Stimulated activated CD8-positive, alpha-beta memory T cell treated with anti-CD3 and anti-CD28 coated beads, Interleukin-4, amount 100 ng/mL, for 24 hours (primary cell): ENCODE results near the gene MON2.
A peak's percentile ranks its signal among the peaks of the same experiment; 100 is the strongest.
"Not testable (repeated sequence)": the region's sequence is repeated elsewhere in the genome, so short reads cannot be mapped to it uniquely, and the experiment has no call there.

Source experiments
- DNase-seq: peaks from one replicate; pipeline ENCODE4 v3.0.0-alpha.2; 2020; ENCODE audit warnings: low read depth

MON2 gene, protein sequence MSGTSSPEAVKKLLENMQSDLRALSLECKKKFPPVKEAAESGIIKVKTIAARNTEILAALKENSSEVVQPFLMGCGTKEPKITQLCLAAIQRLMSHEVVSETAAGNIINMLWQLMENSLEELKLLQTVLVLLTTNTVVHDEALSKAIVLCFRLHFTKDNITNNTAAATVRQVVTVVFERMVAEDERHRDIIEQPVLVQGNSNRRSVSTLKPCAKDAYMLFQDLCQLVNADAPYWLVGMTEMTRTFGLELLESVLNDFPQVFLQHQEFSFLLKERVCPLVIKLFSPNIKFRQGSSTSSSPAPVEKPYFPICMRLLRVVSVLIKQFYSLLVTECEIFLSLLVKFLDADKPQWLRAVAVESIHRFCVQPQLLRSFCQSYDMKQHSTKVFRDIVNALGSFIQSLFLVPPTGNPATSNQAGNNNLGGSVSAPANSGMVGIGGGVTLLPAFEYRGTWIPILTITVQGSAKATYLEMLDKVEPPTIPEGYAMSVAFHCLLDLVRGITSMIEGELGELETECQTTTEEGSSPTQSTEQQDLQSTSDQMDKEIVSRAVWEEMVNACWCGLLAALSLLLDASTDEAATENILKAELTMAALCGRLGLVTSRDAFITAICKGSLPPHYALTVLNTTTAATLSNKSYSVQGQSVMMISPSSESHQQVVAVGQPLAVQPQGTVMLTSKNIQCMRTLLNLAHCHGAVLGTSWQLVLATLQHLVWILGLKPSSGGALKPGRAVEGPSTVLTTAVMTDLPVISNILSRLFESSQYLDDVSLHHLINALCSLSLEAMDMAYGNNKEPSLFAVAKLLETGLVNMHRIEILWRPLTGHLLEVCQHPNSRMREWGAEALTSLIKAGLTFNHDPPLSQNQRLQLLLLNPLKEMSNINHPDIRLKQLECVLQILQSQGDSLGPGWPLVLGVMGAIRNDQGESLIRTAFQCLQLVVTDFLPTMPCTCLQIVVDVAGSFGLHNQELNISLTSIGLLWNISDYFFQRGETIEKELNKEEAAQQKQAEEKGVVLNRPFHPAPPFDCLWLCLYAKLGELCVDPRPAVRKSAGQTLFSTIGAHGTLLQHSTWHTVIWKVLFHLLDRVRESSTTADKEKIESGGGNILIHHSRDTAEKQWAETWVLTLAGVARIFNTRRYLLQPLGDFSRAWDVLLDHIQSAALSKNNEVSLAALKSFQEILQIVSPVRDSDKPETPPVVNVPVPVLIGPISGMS (N-terminal part only)

DNA sequence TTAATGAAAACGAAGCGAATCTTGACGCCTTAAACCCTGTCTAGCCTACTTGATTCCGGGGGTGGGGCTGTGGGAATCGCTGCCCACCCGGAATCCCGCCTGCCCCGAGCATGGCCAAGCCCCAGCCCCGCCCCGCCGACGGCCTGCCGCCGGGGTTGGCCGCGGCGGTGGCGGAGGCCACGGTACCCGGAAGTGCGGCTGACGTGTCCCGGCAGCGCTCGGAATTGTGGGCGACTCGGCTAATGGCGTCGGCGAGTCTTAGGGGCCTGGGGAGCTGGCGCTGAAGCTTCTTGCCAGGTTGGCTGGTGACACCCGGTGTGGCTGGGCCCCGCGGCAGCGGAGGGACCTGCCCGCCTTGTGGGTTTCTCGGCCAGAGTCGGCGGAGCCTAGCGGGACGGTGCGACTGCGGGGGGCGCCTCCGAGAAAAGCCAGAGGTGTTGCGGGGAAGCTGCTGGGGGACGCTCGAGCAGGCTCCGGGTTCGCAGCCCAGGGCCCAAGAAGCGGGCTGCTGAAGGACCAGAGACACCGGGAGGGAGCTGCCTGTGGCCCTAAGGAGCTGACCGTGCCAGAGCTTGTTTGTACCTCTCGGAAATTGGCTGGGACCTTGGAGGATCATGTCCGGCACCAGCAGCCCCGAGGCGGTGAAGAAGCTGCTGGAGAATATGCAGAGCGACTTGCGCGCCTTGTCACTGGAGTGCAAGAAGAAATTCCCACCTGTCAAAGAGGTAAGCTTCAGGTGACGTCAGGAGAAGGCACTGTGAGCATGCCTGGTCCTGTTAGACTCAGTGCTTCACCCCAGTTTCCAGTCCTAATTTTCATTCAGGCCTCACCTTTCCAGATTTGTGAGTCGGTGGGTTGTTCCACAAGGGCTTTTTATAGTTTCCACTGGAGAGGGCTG lies at the start of gene MON2:
TSS of gene MON2 (plus strand) at position 233 of the 898 bp plus-strand sequence. CDS start at position 615, 382 bp downstream.
- peak; percentile 82 for DNase-seq

DNA sequence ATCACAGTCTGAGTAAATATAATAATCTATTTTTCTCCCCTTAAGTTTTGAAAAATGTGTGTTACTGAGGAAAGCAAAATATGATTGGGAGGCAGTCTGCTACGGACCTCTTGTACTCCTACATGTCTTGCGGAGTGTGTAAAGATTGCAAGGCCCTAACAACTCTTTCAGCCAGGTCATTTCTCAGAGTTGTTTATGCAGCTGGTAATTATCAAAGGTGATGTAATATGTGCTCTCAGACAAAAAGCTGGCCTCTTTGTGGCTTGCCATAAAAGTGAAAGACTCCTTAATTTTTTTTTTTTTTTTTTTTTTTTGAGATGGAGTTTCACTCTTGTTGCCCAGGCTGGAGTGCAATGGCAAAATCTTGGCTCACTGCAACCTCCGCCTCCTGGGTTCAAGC lies 40.5 kb upstream of the MON2 start:
- DNase-seq = no peak

DNA sequence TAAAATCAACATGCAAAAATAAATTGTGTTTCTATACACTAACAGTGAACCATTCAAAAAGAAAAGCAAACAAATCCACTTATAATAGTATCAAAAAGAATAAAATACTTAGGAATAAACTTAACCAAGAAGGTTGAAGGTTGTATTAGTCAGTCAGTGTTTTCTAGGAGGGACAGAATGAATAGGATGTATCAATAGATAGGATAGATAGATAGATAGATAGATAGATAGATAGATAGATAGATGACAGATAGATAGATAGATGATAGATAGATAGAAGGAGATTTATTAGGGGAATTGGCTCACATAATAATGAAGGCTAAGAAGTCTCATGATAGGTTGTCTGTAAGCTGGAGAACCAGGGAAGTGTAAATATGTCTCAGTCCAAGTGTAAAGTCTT lies 37.2 kb upstream of the MON2 start:
- no peak for DNase-seq

DNA sequence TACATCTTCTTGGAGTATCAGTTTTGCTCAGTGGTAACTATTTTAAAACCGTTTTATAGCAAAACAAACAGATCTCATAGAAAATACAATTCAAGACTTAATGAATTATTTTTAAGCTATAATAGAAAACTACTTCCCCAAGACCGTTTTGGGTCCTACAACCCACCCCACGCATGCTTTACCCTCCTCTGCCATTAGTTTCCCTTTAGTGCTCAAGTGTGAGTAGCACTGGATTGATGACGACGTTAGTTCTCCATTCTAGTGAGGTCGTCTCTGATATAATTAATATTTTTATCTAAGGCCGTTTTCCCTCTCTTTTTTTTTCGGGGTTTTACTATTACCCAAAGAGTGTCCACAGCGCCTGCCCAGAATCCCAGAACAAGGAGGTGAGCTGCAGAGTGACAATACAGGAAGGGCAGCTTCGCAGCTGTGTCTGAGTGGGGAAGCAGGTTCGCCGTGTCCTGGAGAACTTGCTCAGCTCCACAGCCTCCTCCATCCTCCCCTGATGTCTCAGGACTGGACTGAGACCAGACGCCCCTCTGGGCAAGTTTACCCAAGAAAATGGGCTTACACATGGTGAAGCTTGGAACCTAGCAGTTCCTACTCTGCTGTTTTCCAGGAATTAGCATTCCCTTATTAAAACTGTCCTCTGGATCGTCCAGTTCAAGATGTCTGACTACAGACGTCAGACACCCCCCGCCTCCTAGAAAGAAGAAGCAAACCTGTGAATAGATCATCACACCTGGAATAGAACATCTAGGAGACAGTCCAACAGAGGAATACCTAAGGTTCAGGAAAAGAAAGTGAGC lies 31.9 kb upstream of the MON2 start:
- DNase-seq = no peak

DNA sequence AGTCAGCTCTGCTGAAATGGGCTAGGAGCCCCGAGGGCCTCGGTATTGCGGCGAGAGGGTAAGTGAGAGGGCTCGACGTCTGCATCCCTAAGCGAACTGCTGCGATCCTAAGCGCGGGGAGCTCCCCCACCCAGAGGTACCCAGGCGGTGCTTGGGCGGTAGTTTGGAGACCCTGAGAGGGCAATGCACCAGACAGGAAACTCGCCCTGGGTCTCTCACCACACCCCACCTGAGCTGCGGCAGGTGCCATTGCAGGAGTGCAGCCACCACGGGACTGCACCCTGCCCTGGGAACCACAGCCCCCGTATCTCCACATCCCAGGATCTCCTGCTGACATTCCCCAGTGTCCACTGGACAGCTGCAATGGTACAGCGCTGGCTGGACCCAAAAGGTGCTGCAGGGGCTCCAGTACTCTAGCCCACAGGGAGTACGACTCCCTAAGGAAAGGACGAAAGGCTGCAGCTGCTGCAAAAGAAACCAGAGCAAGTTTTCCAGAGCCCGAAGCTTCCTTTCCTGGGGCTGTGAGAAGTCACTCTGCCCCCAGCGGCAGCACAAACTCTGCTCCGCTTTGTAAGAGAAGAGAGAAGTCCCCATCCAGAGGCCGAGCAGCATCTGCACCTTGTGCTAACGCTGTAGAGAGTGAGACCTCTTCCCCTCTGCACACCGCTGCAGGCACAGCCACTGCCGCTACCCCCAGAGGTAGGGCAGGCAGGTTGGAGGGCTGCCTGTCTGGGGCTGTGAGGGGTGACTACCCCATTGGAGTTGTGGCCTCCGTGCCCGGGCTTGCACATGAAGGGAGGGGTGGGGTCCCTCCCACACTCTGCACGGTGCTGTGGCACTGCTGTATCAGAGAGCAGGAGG lies 31.1 kb upstream of the MON2 start:
- no peak for DNase-seq

DNA sequence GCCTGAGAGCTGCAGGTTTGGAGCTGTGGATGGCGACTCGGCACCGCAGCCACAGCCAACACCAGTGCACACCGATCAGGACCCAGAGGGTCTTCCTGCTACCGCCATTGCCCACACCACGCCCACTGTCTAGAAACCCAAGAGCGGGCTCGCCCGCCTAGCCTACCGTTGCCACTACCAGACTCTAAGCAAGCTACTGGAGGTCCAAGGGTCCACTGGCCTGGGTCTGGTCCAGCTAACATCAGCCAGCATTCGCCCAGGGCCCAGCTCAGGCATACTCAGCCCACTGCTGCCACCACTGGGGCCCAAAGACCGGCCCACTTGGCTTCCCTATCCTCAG lies 30.5 kb upstream of the MON2 start:
- no peak for DNase-seq

DNA sequence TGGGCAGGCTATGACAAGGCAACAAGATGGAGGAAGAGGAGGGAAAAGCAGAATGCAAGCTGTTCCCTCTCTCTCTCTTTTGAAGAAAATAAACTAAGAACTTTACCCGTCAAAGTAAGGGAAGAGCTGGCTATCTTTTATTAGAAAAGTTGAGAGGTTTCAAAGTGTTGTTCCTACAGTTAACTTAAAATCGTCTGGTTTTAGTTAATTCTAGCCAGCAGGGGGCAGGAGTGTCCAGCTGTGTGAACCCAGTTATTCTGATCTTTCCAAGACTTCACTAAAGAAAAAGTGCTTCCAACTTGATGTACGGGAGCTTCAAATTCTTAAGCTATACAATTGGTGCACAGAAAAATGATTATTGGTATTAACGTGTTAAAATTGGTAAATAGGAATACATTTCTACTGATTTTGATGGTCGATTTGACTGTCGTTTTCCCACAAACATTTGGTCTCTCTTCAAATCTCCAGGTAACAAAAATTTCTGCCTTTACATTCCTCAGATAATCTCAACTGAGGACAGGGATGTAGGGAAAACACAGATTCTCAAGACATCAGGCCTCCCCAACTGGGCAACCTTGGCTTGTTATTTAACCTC lies 28.4 kb upstream of the MON2 start:
- DNase-seq = no peak

DNA sequence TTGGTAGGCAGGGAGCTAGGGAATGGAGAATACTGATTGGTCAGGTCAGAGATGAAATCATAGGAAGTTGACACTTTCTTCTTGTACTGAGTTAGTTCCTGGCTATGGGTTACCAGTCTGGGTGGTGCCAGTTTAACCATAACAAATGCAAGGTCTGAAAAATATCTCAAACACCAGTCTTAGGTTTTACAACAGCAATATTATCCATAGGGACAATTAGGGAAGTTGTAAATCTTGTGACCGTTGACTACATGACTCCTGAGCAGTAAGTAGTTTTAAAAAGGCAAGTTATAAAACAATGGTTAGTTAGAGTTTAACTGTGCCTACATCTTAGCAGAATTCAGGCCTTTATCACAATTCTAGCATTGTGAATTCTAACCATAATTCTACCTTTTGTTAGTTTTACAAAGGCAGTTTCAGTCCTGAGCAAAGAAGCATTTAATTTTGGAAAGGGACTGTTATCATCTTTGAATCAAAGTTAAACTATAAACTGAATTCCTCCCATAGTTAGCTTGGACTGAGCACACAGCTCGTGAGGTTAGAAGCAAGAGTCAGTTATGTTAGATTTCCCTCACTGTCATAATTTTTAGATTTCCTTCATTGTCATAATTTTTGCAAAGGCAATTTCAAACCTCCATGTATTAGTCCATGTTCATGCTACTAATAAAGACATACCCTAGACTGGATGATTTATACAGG lies 19.7 kb upstream of the MON2 start:
- DNase-seq = no peak

DNA sequence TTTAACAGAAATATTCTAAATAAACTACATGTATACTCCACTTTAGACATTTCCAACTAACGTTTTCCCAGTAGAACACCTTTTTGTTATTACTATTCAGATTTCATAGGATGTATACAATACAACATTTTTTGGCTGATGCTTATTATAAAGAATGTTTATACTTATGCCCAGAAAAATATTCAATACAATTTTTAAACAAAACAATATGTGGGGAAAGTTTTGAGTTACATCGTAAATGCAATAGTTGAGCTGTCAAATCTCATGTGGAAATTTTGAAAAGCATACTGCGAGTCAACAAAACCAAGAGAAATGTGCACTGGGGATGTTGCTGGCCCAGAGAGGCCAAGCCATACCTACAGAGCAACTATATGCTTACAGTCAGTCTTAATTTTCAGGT lies 18.2 kb upstream of the MON2 start:
- no peak for DNase-seq

DNA sequence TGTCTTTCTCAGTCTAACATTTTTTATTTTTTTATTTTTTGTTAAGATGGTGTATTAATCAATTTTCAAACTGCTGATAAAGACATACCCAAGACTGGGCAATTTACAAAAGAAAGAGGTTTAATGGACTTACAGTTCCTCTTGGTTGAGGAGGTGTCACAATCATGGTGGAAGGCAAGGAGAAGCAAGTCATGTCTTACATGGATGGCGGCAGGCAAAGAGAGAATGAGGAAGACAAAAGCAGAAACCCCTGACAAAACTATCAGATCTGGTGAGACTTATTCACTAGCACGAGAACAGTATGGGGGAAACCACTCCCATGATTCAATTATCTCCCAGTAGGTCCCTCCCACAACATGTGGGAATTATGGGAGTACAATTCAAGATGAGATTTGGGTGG lies 11.2 kb upstream of the MON2 start:
- DNase-seq = not testable (repeated sequence)

DNA sequence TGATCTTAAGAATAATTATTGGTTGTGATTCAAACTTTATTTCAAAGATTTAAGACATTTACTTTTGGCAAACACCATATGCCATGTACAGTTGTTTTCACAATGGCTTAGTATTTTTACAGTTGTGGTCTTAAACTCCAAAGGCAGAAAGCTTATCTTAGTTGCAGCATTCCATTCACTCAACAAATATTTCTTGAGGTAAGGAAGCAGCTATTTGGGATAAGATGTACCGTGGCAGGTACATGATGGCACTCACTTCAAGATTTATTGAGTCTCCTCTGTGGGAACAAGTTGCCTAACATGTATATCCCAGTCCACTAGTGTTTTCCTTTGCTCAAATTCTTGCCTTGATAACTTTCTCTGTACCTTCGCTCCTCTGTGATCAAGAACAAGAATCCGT lies 8.0 kb upstream of the MON2 start:
- no peak for DNase-seq

DNA sequence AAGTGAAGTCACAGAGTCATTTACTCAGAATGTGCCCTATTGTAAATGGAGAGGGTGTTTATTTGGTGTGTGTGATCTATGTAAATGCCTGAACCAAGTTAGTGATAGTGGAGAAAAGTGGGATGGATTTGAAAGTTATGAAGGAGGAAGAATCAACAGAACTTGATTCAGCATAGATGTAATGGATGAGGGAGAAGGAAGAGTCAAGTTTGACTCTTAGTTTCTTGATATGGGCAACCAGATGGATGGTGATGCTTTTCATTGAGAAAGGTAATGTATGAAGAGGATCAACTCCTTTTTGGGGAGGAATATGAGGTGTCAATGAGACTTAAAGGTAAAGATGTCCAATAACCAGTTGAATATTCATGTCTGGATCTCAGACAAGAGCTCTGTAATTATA lies 6.7 kb upstream of the MON2 start:
- DNase-seq = no peak

DNA sequence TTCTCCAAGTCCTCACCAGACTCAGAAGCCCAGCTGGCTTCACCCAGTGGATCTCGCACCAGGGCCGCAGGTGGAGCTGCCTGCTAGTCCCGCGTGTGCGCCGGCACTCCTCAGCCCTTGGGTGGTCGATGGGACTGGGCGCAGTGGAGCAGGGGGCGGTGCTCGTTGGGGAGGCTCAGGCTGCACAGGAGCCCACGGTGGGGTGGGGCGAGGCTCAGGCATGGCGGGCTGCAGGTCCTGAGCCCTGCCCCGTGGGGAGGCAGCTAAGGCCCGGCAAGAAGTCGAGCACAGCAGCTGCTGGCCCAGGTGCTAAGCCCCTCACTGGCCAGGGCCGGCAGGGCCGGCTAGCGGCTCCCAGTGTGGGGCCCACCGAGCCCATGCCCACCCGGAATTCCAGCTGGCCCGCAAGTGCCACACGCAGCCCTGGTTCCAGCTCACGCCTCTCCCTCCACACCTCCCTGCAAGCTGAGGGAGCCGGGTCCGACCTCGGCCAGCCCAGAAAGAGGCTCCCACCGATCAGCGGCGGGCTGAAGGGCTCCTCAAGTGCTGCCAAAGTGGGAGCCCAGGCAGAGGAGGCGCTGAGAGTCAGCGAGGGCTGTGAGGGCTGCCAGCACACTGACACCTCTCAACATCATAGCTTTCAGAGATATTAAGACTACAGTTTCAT lies 5.3 kb upstream of the MON2 start:
- DNase-seq = not testable (repeated sequence)

DNA sequence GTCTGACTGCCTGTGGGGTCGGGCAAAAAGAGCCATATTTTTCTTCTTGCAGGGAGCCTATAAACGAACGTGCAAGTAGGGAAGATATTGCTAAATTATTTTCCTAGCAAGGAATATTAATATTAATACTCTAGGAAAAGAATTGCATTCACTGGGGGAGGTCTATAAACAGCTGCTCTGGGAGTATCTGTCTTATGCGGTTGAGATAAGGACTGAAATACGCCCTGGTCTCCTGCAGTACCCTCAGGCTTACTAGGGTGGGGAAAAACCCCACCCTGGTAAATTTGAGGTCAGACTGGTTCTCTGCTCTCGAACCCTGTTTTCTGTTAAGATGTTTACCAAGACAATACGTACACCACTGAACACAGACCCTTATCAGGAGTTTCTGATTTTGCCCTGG lies 3.4 kb upstream of the MON2 start:
- DNase-seq = not testable (repeated sequence)

DNA sequence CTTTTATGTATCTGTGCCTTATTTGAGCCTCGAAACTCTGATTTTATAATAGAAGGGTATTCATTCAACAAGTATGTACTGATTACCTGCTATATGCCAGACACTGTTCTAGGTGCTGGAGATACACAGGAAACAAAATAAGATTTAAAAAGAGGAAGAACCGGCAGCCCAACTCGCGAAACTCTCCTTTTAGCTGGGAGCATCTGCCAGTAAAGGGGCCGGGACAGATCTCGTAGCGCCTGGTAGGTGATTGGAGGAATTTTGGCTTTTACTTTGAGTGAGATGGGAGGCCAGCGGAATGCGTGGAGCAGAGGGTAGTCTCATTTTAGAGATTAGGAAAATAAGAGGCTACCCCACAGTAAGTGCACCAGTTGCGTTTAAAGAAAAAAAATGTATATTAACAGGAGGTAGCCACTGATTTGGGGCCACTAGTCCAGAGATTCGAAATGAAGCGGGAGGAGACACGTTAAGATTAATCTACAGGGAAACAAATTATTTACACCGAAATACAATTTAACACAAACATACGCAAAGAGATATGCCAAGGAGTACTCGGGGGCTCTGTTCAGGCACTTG lies 520 bp upstream of the MON2 start:
- DNase-seq = no peak

DNA sequence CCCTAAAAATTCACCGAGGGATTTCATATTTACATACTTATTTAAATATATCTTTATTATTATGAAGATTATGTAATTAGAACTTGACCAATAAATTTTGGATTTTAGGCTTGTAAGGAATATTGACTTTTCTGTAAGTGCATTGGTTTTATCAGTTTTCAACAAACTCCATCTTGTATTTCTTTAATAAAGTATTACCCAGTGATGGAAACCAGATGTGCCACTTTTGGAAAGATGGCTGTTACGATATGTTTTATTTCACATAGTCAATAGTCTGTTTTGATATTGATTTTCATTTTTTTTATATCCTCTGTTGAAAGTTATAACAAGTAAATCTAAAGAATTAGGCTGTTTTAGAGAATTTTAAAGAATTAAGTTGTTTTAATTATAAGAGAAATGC lies 1.8 kb downstream of the MON2 start:
- no peak for DNase-seq

DNA sequence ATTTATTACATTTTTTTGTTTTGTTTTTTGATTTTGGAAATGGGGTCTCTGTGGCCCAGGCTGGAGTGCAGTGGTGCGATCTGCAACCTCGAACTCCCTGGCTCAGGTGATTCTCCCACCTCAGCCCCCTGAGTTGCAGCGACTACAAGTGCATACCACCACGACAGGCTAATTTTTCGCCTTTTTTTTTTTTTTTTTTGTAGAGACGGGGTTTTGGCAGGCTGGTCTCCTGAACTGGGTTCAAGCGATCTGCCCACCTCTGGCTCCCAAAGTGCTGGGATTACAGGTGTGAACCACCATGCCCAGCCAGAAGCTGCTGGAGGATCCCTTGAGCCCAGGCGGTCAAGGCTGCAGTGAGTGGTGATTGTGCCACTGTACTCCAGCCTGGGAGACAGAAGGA lies 2.3 kb downstream of the MON2 start:
- no peak for DNase-seq

DNA sequence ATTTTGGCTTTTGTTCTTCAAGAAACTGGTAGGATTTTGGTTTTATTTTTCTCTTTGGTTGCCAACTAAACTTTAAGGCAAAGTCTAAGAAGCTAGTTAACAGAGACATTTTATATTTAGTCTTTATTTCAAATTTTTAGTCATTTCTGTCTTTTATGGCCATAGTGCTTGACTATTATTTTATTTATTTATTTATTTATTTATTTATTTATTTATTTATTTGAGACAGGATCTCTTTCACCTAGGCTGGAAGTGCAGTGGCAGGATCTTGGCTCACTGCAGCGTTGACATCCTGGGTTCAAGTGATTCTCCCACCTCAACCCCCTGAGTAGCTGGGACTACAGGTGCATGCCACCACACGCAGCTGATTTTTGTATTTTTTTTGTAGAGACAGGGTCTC lies 3.1 kb downstream of the MON2 start:
- no peak for DNase-seq
